GM10266 (cell line): ENCODE data around the gene CXCL3.

Experiments used
- DNase-seq: peaks from one replicate; pipeline ENCODE4 v3.0.0; 2012; ENCODE audit errors: extremely low spot score
- CTCF ChIP-seq: IDR thresholded peaks from 2 replicates; pipeline ENCODE4 v1.5.1; 2012; ENCODE audit warnings: mild to moderate bottlenecking, low read depth; ENCODE audit not compliant: control insufficient read depth, insufficient read depth; ENCODE audit errors: missing control alignments

CXCL3 gene

GRCh38 chr4:74055498-74055897 lies 17.0 kb upstream of the CXCL3 start:
- no peak for TF ChIP-seq CTCF
- DNase-seq = no peak

GRCh38 chr4:74055096-74055495 lies 16.6 kb upstream of the CXCL3 start:
- no peak for DNase-seq
- no peak for TF ChIP-seq CTCF

- no peak for DNase-seq
Observed at GRCh38 chr4:74054483-74055047, 16.1 kb upstream of the CXCL3 start.

GRCh38 chr4:74047152-74047551 lies 8.7 kb upstream of the CXCL3 start:
- no peak for DNase-seq
- no peak for TF ChIP-seq CTCF

More at GRCh38 chr4:74054483-74055047, 16.1 kb upstream of the CXCL3 start:
- no peak for TF ChIP-seq CTCF

- DNase-seq = no peak
- TF ChIP-seq CTCF = no peak
Observed at GRCh38 chr4:74045772-74046171, 7.3 kb upstream of the CXCL3 start.

- no peak for TF ChIP-seq CTCF
Observed at GRCh38 chr4:74045247-74045646, 6.8 kb upstream of the CXCL3 start.

GRCh38 chr4:74044677-74045076 lies 6.2 kb upstream of the CXCL3 start:
- DNase-seq = no peak
- no peak for TF ChIP-seq CTCF

More at GRCh38 chr4:74045247-74045646, 6.8 kb upstream of the CXCL3 start:
- DNase-seq = no peak
